NCI-H1092 (cell line): ENCODE data around the gene P4HA3.

ENCODE experiments used
- DNase-seq: peaks from one replicate; lab custom pipeline; 2025; lab: John Stamatoyannopoulos, UW

The P4HA3 gene

DNA sequence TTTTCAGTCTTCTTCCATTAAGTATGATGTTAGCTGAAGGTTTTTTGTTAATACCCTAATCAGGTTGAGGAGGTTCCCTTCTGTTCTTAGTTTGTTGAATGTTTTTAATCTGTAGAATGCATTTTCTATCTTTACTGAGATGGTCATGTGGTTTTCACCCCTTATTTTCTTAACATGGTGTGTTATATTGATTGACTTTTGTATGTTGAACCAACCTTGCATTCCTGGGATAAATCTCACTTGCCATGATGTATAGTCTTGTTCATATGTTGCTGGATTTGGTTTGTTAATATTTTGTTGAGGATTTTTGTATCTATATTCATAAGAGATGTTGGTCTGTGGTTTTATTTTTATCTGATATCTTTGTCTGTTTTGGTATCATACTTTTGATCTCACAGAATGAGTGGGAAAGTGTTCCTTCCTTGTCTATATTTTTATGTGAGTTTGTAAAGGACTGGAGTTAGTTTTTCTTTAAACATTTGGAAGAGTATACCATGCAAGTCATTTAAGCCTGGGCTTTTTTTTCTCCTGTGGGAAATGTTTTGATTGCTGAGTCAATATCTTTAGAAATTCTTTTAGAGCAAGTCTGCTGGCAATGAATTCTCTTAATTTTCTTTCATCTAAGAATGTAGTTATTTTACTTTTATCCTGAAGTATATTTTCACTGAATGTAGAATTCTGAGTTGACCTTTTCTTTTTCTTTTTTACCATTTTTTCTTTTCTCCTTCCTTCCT lies 5.5 kb upstream of the P4HA3 start:
- DNase-seq = no peak

DNA sequence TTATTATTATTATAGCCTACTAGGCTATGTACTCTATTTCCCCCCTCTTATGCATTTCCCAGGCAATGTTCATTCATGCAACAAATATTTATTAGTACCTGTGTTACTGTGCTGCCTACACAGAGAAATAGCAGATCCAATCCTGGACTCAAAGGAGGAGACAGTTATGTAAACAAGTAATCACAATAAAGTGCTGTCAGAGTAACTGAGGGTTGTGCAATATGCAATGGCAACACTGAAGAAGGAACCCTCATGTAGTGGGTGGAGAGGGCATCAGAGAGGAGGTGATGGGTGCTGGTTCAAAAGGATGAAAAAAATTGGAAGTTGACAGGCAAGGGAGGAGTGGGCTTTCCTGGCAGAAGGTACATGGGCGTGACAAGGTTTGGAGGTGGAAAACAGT lies 886 bp upstream of the P4HA3 start:
- no peak for DNase-seq

DNA sequence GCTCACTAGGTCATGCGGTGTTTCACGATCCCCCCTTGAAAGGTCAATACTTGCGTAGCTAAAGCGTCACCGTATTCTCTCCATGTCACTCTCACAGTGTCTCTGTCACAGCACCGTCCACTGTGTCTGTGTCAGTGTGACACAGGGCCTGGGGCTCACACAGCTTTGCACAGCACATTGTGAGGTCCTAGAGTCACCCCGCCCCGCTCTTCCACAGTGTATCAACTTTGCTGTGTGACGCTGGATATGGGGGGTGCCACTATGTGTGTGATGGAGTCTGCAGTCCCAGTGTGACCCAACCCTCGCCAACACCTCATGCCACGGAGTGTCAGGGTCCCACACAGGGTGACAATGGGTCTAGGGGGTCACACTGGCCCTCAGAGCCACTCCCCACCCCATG lies 583 bp downstream of the P4HA3 start:
- DNase-seq = no peak

- DNase-seq = peak; percentile 36
Observed at GRCh38 chr11:74307434-74307833, 4.0 kb downstream of the P4HA3 start.

GRCh38 chr11:74306435-74307175 lies 4.8 kb downstream of the P4HA3 start:
- no peak for DNase-seq

- no peak for DNase-seq
Observed at GRCh38 chr11:74299015-74299414, 12.4 kb downstream of the P4HA3 start.

GRCh38 chr11:74297484-74297883 lies 14.0 kb downstream of the P4HA3 start:
- no peak for DNase-seq

- no peak for DNase-seq
Observed at GRCh38 chr11:74288911-74289310, 22.5 kb downstream of the P4HA3 start.

- DNase-seq = no peak
Observed at GRCh38 chr11:74288161-74288560, 23.3 kb downstream of the P4HA3 start.

GRCh38 chr11:74284466-74284865 lies 27.0 kb downstream of the P4HA3 start:
- no peak for DNase-seq

GRCh38 chr11:74283580-74284180 lies 27.8 kb downstream of the P4HA3 start:
- DNase-seq = no peak

DNA sequence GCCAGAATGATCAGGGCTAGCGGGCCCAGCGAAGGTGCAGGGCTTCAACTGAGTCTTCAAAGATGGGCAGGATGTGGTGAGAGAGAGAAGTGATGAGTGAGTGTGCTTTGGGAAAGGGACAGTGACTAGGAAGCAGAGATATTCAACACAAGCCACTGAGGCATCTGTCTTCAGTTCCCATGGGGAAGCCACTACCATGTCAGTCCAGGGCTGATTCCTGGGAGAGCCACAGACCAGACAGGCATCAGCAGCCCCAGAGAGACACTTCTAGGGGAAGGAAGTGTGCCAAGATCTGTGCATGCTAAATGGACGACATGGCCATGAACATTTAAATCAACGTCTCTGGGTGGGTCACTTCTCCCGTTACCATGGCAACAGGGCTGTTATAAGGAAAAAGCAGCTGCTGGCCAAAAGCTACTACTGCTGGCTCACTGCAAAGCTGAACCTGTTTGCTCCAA lies 28.5 kb downstream of the P4HA3 start:
- no peak for DNase-seq

DNA sequence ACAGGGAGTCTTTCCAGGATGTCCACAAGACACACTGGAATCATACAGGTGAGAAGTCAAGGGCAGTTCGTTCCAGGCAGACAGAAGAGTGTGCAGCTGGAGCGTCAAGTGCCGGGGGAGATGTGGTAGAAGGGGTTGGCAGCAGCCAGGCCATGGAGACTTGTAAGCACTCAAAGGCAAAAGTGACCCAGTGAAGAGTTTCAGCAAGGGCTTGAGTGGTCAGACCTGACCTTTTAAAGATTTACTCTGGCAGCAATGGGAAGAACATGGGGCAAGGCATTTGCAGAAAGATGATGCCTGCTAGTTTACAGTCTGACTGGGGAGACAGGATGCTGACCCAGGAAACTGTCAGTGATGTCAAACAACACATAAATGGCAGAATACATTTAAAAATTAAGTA lies 29.0 kb downstream of the P4HA3 start:
- DNase-seq = no peak

- DNase-seq = no peak
Observed at GRCh38 chr11:74280494-74280893, 30.9 kb downstream of the P4HA3 start.

- no peak for DNase-seq
Observed at GRCh38 chr11:74279256-74279655, 32.2 kb downstream of the P4HA3 start.

DNA sequence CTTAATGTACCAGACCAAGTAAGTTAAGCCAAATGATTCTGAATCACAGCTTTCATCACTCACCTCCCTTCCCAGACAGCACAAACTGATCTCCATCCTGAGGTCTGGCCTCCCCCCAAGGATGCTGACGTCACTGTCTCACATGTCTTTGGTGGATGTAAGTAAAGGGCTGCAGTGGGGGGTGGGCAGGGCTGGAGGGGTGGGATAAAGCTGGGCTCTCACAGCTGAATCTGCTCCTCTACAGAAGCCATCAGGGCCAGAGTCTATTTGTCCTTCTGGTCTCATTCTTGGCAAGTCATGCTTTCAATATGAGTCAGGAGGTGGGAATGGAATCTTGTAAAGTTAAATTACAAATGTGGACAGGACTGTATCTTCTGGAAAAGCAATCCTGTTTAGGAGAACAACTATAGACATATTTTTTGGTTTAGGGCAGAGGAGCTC lies 32.7 kb downstream of the P4HA3 start:
- DNase-seq = no peak

DNA sequence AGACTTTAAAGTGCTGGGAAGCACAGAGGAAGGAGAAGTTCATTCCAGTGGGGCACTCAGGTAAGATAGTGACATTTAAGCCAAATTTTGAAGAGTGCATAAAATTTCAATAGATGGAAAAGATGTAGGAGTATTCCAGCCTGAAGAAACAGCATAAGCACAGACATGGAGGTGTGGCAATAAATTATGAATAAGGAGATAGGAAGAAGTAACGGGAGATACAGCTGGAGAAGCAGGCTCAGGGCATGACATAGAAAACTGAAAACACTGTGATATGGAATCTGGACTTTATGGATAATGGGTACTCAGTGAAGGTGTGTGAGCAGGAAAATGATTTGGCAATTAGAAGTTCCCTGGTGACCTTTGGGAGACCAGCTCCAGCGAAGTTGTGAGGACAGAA lies 33.3 kb downstream of the P4HA3 start:
- no peak for DNase-seq

GRCh38 chr11:74276581-74276980 lies 34.9 kb downstream of the P4HA3 start:
- DNase-seq = no peak

GRCh38 chr11:74272276-74272675 lies 39.2 kb downstream of the P4HA3 start:
- DNase-seq = no peak

GRCh38 chr11:74269161-74269811 lies 42.2 kb downstream of the P4HA3 start:
- DNase-seq = no peak

DNA sequence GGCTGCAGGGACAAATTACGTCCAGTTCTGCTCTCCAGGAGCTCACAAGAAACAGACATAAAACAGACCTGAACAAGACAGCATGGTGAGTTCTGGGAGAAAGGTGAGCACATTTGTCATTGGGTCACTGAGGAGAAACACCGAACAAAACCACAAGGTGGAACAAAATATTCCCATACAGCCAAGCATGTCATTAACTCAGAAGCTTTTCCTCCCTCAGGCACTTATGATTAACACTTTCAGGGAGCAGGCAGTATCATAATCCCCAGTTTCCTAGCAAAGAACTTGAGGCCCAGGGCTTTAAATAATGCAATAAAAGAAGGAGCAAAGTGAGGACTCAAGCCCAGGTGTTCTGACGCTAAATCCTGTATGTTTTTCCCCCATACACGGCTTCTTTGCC lies 43.0 kb downstream of the P4HA3 start:
- DNase-seq = no peak

DNA sequence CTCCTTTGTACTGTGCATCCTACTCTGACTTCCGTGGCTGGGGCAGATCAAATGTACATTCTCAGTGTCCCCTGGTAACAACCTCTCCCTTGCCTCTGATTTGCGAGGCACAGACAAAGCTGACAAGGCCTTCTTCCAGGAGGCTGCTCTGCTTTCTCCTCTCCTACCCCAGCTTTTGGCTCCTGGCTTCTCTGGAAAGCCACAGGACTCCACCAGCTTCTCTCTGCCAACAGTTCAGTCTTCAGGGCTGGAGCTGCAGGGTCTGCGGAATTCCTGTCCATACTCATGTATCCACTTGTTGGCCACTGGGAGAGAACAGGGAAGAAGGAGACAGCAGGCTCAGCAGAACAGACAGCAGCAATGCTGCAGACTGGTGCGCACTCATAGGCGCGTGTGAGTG lies 44.4 kb downstream of the P4HA3 start:
- DNase-seq = no peak

DNA sequence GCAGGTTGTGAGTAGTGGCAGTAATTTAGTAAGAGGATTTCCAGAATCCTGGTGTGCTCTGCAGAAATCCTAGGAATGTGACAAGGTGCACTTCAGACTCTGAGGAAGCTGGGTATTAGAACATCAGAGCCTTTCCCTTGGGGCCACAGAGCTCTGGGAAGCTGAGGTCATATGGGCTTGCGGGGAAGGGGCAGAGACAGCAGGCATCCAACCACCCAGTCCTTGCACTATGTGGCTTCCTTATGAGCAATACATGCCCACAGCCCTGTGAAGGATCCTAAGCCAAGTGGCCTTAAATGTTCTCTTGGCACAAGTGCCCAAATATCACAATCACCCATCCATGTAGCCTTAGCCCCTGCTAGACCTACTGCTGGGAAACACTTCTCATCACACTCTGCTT lies 46.2 kb downstream of the P4HA3 start:
- DNase-seq = no peak
